Measurements from ENCODE around the gene KRTAP21-2. TPM values are rescaled to one million over a fixed set of nuclear protein-coding genes. Genes with fewer than 3 reads are reported as not detected.

The KRTAP21-2 gene
- total RNA-seq, 1 donor from 2014 or later = not detected

Other genes with a start within 250 kb of the KRTAP21-2 start
- gene KRTAP19-5, start 245.1 kb downstream of the KRTAP21-2 start, total RNA-seq = not detected
- gene KRTAP19-6, start 205.4 kb downstream of the KRTAP21-2 start, total RNA-seq = not detected
- gene KRTAP19-7, start 185.9 kb downstream of the KRTAP21-2 start, total RNA-seq = not detected
- not detected for gene KRTAP22-2, start 156.9 kb downstream of the KRTAP21-2 start, total RNA-seq
- not detected for gene KRTAP6-3, start 154.8 kb downstream of the KRTAP21-2 start, total RNA-seq
- not detected for gene KRTAP6-2, start 148.4 kb downstream of the KRTAP21-2 start, total RNA-seq
- not detected for gene KRTAP22-1, start 146.2 kb downstream of the KRTAP21-2 start, total RNA-seq
- gene KRTAP6-1, start 133.3 kb downstream of the KRTAP21-2 start, total RNA-seq = not detected
- not detected for gene KRTAP20-1, start 130.8 kb downstream of the KRTAP21-2 start, total RNA-seq
- gene KRTAP20-4, start 126.6 kb downstream of the KRTAP21-2 start, total RNA-seq = not detected
- gene KRTAP20-2, start 112.1 kb downstream of the KRTAP21-2 start, total RNA-seq = not detected
- gene KRTAP20-3, start 104.4 kb downstream of the KRTAP21-2 start, total RNA-seq = not detected
- not detected for gene KRTAP21-3, start 28.5 kb downstream of the KRTAP21-2 start, total RNA-seq
- not detected for gene KRTAP21-1, start 8.2 kb upstream of the KRTAP21-2 start, total RNA-seq
- gene KRTAP8-1, start 66.0 kb upstream of the KRTAP21-2 start, total RNA-seq = not detected
- not detected for gene KRTAP7-1, start 82.5 kb upstream of the KRTAP21-2 start, total RNA-seq
- gene KRTAP11-1, start 134.3 kb upstream of the KRTAP21-2 start, total RNA-seq = not detected

Data from ureter (tissue), 1 donor.